HepG2 (cell line): ENCODE results near the gene DENND11. TPM values are rescaled to one million over a fixed set of nuclear protein-coding genes. Genes with fewer than 3 reads are reported as not detected.

Source experiments
- FOSL2 ChIP-seq: sonication (generic); formaldehyde crosslinking; IDR thresholded peaks from 2 replicates; pipeline ENCODE4 v1.4.0; 2020; ENCODE audit warnings: missing genetic modification reagents
- FOXA3 ChIP-seq: IDR thresholded peaks from 2 replicates; pipeline ENCODE4 v1.6.1; 2016; ENCODE audit warnings: missing genetic modification reagents, missing compliant biosample characterization
- GATA4 ChIP-seq: sonication (generic); IDR thresholded peaks from 2 replicates; pipeline ENCODE4 v1.6.1; 2016; ENCODE audit warnings: antibody characterized with exemption, low read depth, borderline replicate concordance
- HES4 ChIP-seq: sonication (generic); formaldehyde crosslinking; IDR thresholded peaks from 2 replicates; pipeline ENCODE4 v1.9.0; 2021; ENCODE audit warnings: mild to moderate bottlenecking, missing genetic modification reagents, borderline replicate concordance
- IKZF4 ChIP-seq: sonication (generic); formaldehyde crosslinking; IDR thresholded peaks from 2 replicates; pipeline ENCODE4 v1.5.1; 2020; ENCODE audit warnings: borderline replicate concordance, mild to moderate bottlenecking, low read depth, missing genetic modification reagents; ENCODE audit errors: not compliant biosample characterization
- KDM2A ChIP-seq: sonication (generic); formaldehyde crosslinking; IDR thresholded peaks from 2 replicates; pipeline ENCODE4 v1.4.0; 2020; ENCODE audit warnings: low read depth, missing genetic modification reagents, borderline replicate concordance
- KDM3A ChIP-seq: IDR thresholded peaks from 2 replicates; pipeline ENCODE4 v1.6.1; 2018; ENCODE audit warnings: low read depth, missing compliant biosample characterization
- KMT2B ChIP-seq: IDR thresholded peaks from 2 replicates; pipeline ENCODE4 v1.6.1; 2016; ENCODE audit warnings: missing genetic modification reagents, missing compliant biosample characterization
- MAF1 ChIP-seq: sonication (generic); formaldehyde crosslinking; IDR thresholded peaks from 2 replicates; pipeline ENCODE4 v1.5.0; 2020; ENCODE audit warnings: missing genetic modification reagents, borderline replicate concordance
- MAFG ChIP-seq: sonication (generic); formaldehyde crosslinking; IDR thresholded peaks from 2 replicates; pipeline ENCODE4 v1.5.1; 2020; ENCODE audit warnings: mild to moderate bottlenecking, missing genetic modification reagents
- MED8 ChIP-seq: sonication (generic); formaldehyde crosslinking; IDR thresholded peaks from 2 replicates; pipeline ENCODE4 v1.8.1; 2023; ENCODE audit warnings: mild to moderate bottlenecking, missing genetic modification reagents; ENCODE audit not compliant: insufficient replicate concordance
- MXD4 ChIP-seq: IDR thresholded peaks from 2 replicates; pipeline ENCODE4 v1.6.1; 2016; ENCODE audit warnings: mild to moderate bottlenecking, missing biosample characterization, missing genetic modification reagents
- NR2C2 ChIP-seq: sonication (generic); formaldehyde crosslinking; IDR thresholded peaks from 2 replicates; pipeline ENCODE4 v1.4.0; 2020; ENCODE audit warnings: missing genetic modification reagents, mild to moderate bottlenecking, moderate library complexity, borderline replicate concordance
- PITX1 ChIP-seq: sonication (generic); formaldehyde crosslinking; IDR thresholded peaks from 2 replicates; pipeline ENCODE4 v1.5.1; 2020; ENCODE audit warnings: mild to moderate bottlenecking, missing genetic modification reagents
- SETDB1 ChIP-seq: sonication (generic); formaldehyde crosslinking; IDR thresholded peaks from 2 replicates; pipeline ENCODE4 v1.5.1; 2020; ENCODE audit warnings: missing genetic modification reagents, mild to moderate bottlenecking, borderline replicate concordance
- STAG1 ChIP-seq: sonication (generic); formaldehyde crosslinking; IDR thresholded peaks from 2 replicates; pipeline ENCODE4 v1.4.0; 2020; ENCODE audit warnings: missing genetic modification reagents
- THYN1 ChIP-seq: sonication (generic); formaldehyde crosslinking; IDR thresholded peaks from 2 replicates; pipeline ENCODE4 v1.8.1; 2023; ENCODE audit warnings: low read depth, mild to moderate bottlenecking, moderate library complexity, missing genetic modification reagents, borderline replicate concordance
- ZNF224 ChIP-seq: sonication (generic); formaldehyde crosslinking; IDR thresholded peaks from 2 replicates; pipeline ENCODE4 v1.5.0; 2020; ENCODE audit warnings: mild to moderate bottlenecking, missing genetic modification reagents
- ZNF225 ChIP-seq: sonication (generic); formaldehyde crosslinking; IDR thresholded peaks from 2 replicates; pipeline ENCODE4 v1.4.0; 2020; ENCODE audit warnings: mild to moderate bottlenecking, missing genetic modification reagents
- ZNF383 ChIP-seq: sonication (generic); formaldehyde crosslinking; IDR thresholded peaks from 2 replicates; pipeline ENCODE4 v1.4.0; 2020; ENCODE audit warnings: missing genetic modification reagents, mild to moderate bottlenecking, borderline replicate concordance
- ZNF780A ChIP-seq: sonication (generic); formaldehyde crosslinking; IDR thresholded peaks from 2 replicates; pipeline ENCODE4 v1.8.0; 2022; ENCODE audit warnings: mild to moderate bottlenecking, missing genetic modification reagents, moderate library complexity
- ZSCAN30 ChIP-seq: sonication (generic); formaldehyde crosslinking; IDR thresholded peaks from 2 replicates; pipeline ENCODE4 v1.5.0; 2020; ENCODE audit warnings: mild to moderate bottlenecking, missing genetic modification reagents
- polyA plus RNA-seq, 8 experiments: library from polyadenylated mRNA; depleted of rRNA in 3 of 8; stranded (reverse) in 7 of 8; unstranded in 1 of 8; fragments of >200 nt; fragmentation: Illumina TruSeq in 4 of 8; extraction: Trizol in 4 of 8; gene quantifications; 2 replicates each; pipeline versions ENCODE4 v1.2.1 to v1.2.3, GENCODE V29; 2011 to 2016; ENCODE audit warnings: low read depth in 4 of 8, missing spikeins in 1 of 8, mixed read lengths in 1 of 8; ENCODE audit not compliant: insufficient read depth in 1 of 8
- total RNA-seq, 5 experiments: library from RNA; depleted of rRNA; stranded (reverse); fragments of >200 nt; fragmentation: Illumina TruSeq; extraction: Trizol; gene quantifications; 2 replicates each; pipeline ENCODE4 v1.2.3, GENCODE V29; 2016; ENCODE audit warnings: low read depth in 1 of 5
- TF ChIP-seq, protein P1 (sequence below): sonication (generic); formaldehyde crosslinking; IDR thresholded peaks from 2 replicates; pipeline ENCODE4 v1.4.0; 2020; ENCODE audit warnings: mild to moderate bottlenecking, missing genetic modification reagents

The DENND11 gene
- total and polyA plus RNA-seq, 2 of the 13 experiments (the other 11 are each of a cell fraction or from before 2014, with no cell fraction given), result 7.1 to 10.5 TPM

GRCh38 chr7:141737836-141738591 lies 36.0 kb upstream of the DENND11 start, which contains the start of gene SSBP1 (continued):
- TF ChIP-seq STAG1 (CRISPR knock-in tag) (peak; percentile 35; the same call in 1 of the 2 replicates), THYN1 (CRISPR knock-in tag) (no peak), MAFG (CRISPR knock-in tag) (no peak), IKZF4 (no peak), FOSL2 (CRISPR knock-in tag) (peak; percentile 72), ZNF780A (CRISPR knock-in tag) (no peak), PITX1 (CRISPR knock-in tag) (peak; percentile 82; the same call in 1 of the 2 replicates), ZNF224 (CRISPR knock-in tag) (peak; percentile 73; the same call in 1 of the 2 replicates), KDM3A (CRISPR knock-in tag) (peak; percentile 95), HES4 (CRISPR knock-in tag) (no peak), KMT2B (CRISPR knock-in tag) (peak; percentile 98), MED8 (peak; percentile 72), ZNF225 (CRISPR knock-in tag) (0 out of 2 replicates have a peak, but pooled peaks have one; percentile 64), GATA4 (peak; percentile 54; the same call in 1 of the 2 replicates), KDM2A (peak; percentile 99), ZSCAN30 (CRISPR knock-in tag) (no peak), NR2C2 (CRISPR knock-in tag) (peak; percentile 99), SETDB1 (no peak), MAF1 (CRISPR knock-in tag) (peak; percentile 90; the same call in 1 of the 2 replicates), MXD4 (CRISPR knock-in tag) (peak; percentile 76; the same call in 1 of the 2 replicates), FOXA3 (CRISPR knock-in tag) (peak; percentile 88), ZNF383 (CRISPR knock-in tag) (0 out of 2 replicates have a peak, but pooled peaks have one; percentile 66)
- TF ChIP-seq, protein P1, sequence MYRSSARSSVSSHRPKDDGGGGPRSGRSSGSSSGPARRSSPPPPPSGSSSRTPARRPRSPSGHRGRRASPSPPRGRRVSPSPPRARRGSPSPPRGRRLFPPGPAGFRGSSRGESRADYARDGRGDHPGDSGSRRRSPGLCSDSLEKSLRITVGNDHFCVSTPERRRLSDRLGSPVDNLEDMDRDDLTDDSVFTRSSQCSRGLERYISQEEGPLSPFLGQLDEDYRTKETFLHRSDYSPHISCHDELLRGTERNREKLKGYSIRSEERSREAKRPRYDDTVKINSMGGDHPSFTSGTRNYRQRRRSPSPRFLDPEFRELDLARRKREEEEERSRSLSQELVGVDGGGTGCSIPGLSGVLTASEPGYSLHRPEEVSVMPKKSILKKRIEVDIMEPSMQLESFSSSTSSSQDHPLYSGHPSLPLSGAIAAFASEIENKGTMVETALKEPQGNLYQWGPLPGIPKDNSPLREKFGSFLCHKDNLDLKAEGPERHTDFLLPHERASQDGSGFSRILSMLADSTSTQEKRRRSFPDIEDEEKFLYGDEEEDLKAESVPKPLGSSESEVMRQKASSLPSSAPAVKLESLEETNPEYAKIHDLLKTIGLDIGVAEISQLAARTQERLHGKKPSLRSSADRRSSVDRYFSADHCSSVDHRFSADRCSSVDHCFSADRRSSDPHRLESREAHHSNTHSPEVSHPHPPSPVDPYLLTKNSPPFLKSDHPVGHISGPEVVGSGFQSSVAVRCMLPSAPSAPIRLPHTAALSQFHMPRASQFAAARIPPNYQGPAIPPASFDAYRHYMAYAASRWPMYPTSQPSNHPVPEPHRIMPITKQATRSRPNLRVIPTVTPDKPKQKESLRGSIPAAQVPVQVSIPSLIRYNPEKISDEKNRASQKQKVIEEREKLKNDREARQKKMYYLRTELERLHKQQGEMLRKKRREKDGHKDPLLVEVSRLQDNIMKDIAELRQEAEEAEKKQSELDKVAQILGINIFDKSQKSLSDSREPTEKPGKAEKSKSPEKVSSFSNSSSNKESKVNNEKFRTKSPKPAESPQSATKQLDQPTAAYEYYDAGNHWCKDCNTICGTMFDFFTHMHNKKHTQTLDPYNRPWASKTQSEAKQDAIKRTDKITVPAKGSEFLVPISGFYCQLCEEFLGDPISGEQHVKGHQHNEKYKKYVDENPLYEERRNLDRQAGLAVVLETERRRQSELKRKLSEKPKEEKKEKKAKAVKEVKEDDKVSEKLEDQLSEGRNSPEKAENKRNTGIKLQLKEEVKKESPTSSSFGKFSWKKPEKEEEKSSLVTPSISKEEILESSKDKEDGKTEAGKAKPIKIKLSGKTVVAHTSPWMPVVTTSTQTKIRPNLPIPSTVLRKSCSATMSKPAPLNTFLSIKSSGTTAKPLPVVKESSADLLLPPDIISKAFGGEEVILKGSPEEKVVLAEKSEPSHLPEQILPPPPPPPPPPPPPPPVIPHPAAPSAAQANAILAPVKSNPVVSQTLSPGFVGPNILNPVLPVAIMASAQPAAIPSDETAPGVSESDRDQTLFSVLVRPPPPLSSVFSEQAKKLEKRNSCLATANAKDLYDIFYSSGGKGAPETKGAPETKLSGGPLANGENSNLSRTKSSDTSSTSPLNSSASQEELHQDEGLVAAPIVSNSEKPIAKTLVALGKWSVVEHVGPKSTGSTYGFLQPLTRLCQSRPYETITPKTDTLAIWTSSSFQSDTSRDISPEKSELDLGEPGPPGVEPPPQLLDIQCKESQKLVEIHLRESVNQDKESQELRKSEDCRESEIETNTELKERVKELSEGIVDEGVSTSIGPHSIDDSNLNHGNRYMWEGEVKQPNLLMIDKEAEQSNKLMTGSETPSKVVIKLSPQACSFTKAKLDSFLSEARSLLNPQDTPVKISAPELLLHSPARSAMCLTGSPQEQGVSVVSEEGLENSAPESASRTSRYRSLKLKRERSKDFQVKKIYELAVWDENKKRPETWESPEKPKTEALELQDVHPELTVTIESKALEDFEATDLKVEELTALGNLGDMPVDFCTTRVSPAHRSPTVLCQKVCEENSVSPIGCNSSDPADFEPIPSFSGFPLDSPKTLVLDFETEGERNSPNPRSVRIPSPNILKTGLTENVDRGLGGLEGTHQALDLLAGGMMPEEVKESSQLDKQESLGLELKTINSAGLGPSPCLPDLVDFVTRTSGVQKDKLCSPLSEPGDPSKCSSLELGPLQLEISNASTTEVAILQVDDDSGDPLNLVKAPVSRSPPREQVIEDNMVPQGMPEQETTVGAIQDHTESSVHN (CRISPR knock-in tag), result no peak
